ENCODE measurements around the gene ATM.

DNA sequence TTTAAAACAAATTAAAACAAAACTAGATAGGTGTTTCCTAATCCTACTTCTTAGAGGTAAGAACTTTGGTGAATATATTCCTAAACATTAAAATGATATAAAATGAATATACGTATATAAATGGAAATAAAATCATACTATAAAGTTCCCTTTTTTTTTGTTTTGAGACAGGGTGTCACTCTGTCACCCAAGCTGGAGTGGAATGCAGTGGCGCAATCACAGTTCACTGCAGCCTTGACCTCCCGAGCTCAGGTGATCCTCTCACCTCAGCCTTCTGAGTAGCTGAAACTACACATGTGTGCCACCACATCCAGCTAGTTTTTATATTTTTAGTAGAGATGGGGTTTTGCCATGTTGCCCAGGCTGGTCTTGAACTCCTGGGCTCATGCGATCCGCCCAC is 45.3 kb upstream of the ATM start:
- TF ChIP-seq POLR2AphosphoS5 (IDR thresholded peaks at IDR 0.05) (no peak), POLR2A (IDR thresholded peaks at IDR 0.05) (no peak)
